ENCODE measurements around the gene SLC4A8.

SLC4A8 gene

DNA sequence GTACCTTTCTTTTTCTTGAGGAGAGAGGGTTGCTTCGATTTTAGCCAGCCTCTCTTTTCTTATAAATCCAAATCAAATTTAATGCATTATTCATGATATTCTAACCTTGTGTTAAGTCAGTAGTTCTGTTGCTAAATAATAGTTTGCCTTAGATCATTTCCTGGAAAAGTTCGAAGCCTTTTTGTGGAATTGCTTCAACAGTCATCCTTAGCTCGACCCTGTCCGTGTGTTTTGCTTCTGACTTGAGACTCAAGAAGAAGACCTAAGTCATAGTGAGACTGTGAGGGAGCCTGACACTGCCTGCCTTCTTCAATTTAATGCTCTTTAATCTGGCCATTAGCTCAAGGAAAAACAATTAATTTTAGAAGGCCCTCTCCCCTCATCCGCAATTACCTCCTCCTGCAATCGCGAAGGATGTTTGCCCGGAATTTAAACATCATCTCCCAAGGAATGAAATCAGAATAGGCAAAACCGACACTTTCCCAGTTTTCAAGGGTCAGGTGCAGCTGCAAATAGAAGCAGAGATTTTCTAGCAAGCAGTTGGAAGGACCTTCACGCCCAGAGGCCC is 453 bp upstream of the SLC4A8 start:
- Histone ChIP-seq H3K27ac (ENCODE audit: insufficient read depth, low read depth, low read length, poor library complexity, severe bottlenecking) (no peak overlapping the region), H3K36me3 (ENCODE audit: control insufficient read depth, insufficient read depth, low read length) (no peaks in the 10 kb centered on the region), H3K4me1 (ENCODE audit: control insufficient read depth, insufficient read depth, low read length) (peaks cover 22% of the 10 kb centered on the region), H3K27me3 (ENCODE audit: control insufficient read depth, insufficient read depth, low read length, poor library complexity, severe bottlenecking) (no peaks in the 10 kb centered on the region), H3K9me3 (ENCODE audit: control insufficient read depth, low read length) (no peaks in the 10 kb centered on the region), H3K4me3 (ENCODE audit: insufficient read depth, low read depth, low read length) (no peak overlapping the region)
- 45 to 51% methylated on average over 9 to 10 of the region's 10 CpGs for WGBS, 2 experiments

DNA sequence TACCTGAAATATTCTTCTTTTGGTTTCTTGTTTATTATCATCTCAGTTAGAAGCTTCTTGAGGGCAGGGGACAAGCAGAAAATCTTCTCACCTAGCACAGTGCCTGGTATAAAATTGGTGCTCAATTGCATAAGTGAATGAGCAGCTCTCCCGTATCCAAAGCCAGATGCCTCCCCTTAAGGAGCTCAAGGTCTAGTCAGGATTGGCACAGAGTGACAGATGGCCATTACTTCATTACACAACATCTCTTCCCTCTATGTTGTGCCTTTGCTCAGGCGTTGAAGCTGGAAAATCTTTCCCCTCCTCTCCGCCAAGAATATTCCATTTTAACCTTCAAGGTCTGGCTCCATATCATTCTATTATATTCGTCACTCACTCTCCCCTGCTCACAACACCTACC is 3.6 kb downstream of the SLC4A8 start:
- Histone ChIP-seq H3K4me3 (ENCODE audit: insufficient read depth, low read depth, low read length) (no peak overlapping the region), H3K27ac (ENCODE audit: insufficient read depth, low read depth, low read length, poor library complexity, severe bottlenecking) (no peak overlapping the region), H3K4me1 (ENCODE audit: control insufficient read depth, insufficient read depth, low read length) (peaks cover 12% of the 10 kb centered on the region), H3K27me3 (ENCODE audit: control insufficient read depth, insufficient read depth, low read length, poor library complexity, severe bottlenecking) (no peaks in the 10 kb centered on the region), H3K9me3 (ENCODE audit: control insufficient read depth, low read length) (no peaks in the 10 kb centered on the region), H3K36me3 (ENCODE audit: control insufficient read depth, insufficient read depth, low read length) (no peaks in the 10 kb centered on the region)
- 93 to 95% methylated on average over 4 of the region's 4 CpGs for WGBS, 2 experiments

DNA sequence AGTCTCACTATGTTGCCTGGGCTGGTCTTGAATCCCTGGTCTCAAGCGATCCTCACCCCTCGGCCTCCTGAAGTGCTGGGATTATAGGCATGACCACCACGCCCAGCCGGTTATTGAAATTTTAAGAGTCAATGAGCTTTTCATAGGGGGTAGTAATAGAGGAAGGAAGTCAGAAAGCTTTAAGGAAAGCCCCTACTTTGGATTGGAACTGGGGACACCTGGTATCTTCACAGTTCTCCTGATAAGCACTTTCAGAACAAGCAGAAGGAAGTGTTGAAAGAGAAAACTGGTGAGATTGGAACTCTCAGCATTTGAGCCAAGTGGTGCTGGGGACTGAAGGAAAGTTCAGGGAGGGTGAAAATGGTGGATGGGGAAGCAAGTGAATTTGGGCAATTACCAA is 5.1 kb downstream of the SLC4A8 start:
- Histone ChIP-seq H3K4me3 (ENCODE audit: insufficient read depth, low read depth, low read length) (no peak overlapping the region), H3K9me3 (ENCODE audit: control insufficient read depth, low read length) (no peaks in the 10 kb centered on the region), H3K4me1 (ENCODE audit: control insufficient read depth, insufficient read depth, low read length) (peaks cover 6% of the 10 kb centered on the region), H3K36me3 (ENCODE audit: control insufficient read depth, insufficient read depth, low read length) (no peaks in the 10 kb centered on the region), H3K27me3 (ENCODE audit: control insufficient read depth, insufficient read depth, low read length, poor library complexity, severe bottlenecking) (no peaks in the 10 kb centered on the region), H3K27ac (ENCODE audit: insufficient read depth, low read depth, low read length, poor library complexity, severe bottlenecking) (no peak overlapping the region)
- WGBS, 2 experiments, result 91 to 98% methylated on average over 4 of the region's 4 CpGs

DNA sequence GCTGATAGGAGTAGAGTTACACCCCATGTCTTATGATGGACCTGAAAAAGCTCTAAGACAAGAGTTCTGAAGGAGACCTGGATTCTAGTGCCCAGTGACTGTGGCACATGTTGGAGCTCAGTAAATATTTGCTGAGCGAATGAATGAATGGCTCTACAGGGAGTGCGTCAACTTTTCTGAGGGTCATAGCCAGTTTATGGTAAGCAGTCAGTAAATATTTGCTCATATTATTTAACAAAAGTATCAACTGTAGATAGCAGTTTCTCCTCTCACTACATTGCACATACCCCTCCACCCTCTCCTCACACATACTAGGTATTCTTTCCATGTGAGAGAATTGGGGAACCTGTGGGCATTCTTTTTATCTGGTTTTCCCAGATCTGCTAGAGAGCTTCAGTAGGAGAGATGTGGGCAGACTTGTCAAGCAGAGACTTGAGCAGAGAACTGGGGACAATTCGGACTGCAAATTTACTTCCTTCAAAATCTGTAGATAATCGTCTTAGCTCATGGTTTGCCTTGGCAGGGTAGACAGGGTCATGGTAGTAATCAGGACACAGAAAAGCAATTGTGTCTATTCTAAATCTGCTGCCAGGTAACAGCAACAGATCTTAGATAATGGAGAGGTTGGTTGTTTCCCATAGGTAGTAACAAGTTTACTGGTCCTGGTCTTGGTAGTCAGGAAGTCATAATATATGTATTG is 5.7 kb downstream of the SLC4A8 start:
- no peaks in the 10 kb centered on the region for H3K36me3 ChIP-seq (ENCODE audit: control insufficient read depth, insufficient read depth, low read length)
- WGBS, 2 experiments, result 67 to 73% methylated on average over 3 to 4 of the region's 4 CpGs
- H3K9me3 ChIP-seq (ENCODE audit: control insufficient read depth, low read length), result no peaks in the 10 kb centered on the region
- no peaks in the 10 kb centered on the region for H3K27me3 ChIP-seq (ENCODE audit: control insufficient read depth, insufficient read depth, low read length, poor library complexity, severe bottlenecking)
- no peak overlapping the region for H3K4me3 ChIP-seq (ENCODE audit: insufficient read depth, low read depth, low read length)
- peaks cover 3% of the 10 kb centered on the region for H3K4me1 ChIP-seq (ENCODE audit: control insufficient read depth, insufficient read depth, low read length)
- no peak overlapping the region for H3K27ac ChIP-seq (ENCODE audit: insufficient read depth, low read depth, low read length, poor library complexity, severe bottlenecking)

DNA sequence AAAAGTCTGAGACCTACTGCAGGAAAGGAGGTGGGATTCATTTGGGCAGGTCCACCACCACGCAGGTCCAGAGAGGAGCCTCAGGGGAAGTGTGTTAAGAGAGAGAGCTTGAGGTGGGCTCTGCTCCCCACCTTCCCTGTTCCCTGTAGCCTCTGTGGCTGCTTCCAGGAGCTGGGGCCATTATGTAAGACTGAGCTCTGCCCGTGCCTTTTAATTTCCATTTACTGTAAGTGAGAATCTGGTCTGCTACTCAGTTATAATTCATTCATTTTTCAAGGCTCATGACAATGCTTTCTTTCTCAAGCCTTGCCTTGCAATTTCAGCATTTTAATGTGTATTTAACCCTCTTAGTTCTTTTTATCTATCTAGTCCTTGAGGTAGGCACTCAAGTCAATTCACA is 8.3 kb downstream of the SLC4A8 start:
- Histone ChIP-seq H3K27me3 (ENCODE audit: control insufficient read depth, insufficient read depth, low read length, poor library complexity, severe bottlenecking) (no peaks in the 10 kb centered on the region), H3K4me1 (ENCODE audit: control insufficient read depth, insufficient read depth, low read length) (no peaks in the 10 kb centered on the region), H3K9me3 (ENCODE audit: control insufficient read depth, low read length) (no peaks in the 10 kb centered on the region), H3K4me3 (ENCODE audit: insufficient read depth, low read depth, low read length) (no peak overlapping the region), H3K27ac (ENCODE audit: insufficient read depth, low read depth, low read length, poor library complexity, severe bottlenecking) (no peak overlapping the region), H3K36me3 (ENCODE audit: control insufficient read depth, insufficient read depth, low read length) (no peaks in the 10 kb centered on the region)
- WGBS, 2 experiments, result 83 to 85% methylated on average over 2 of the region's 2 CpGs

DNA sequence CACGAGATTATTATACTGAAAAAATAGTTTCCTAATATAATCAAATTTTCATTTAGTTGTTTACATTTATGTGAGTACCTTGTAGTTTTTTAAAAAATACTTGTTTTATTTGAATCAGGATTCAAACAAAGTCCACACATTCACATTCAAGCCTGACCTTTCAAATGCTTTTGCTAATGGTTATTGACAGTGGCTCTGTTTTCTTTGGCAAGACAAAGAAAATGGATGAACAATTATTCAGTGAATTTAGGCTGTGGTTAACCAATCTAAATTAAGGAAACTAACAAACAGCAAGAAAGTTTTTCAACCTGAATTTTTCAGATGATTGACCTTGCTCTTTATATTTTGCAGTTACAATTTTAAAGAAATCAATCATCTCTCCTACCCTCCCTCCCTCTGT is 9.7 kb downstream of the SLC4A8 start:
- Histone ChIP-seq H3K27me3 (ENCODE audit: control insufficient read depth, insufficient read depth, low read length, poor library complexity, severe bottlenecking) (no peaks in the 10 kb centered on the region), H3K4me1 (ENCODE audit: control insufficient read depth, insufficient read depth, low read length) (no peaks in the 10 kb centered on the region), H3K9me3 (ENCODE audit: control insufficient read depth, low read length) (no peaks in the 10 kb centered on the region), H3K4me3 (ENCODE audit: insufficient read depth, low read depth, low read length) (no peak overlapping the region), H3K27ac (ENCODE audit: insufficient read depth, low read depth, low read length, poor library complexity, severe bottlenecking) (no peak overlapping the region), H3K36me3 (ENCODE audit: control insufficient read depth, insufficient read depth, low read length) (no peaks in the 10 kb centered on the region)
- no CpG with 5 or more reads among the region's 1 CpG for WGBS, 2 experiments

DNA sequence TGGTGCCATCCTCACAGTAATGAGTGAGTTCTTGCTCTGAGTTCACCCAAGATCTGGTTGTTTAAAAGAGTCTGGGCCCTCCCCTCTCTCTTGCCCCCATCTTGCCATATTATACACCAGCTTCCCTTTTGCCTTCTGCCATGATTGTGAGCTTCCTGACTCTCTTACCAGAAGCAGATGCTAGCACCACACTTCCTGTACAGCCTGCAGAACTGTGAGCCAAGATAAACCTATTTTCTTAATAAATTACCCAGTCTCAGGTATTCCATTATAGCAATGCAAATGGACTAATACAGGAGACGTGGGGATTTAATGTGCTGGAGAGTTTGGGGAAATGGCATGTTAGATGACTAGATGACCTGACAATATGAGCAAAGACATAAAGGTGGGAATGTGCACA is 12.8 kb downstream of the SLC4A8 start:
- H3K27ac ChIP-seq (ENCODE audit: insufficient read depth, low read depth, low read length, poor library complexity, severe bottlenecking), result no peak overlapping the region
- no peaks in the 10 kb centered on the region for H3K9me3 ChIP-seq (ENCODE audit: control insufficient read depth, low read length)
- H3K36me3 ChIP-seq (ENCODE audit: control insufficient read depth, insufficient read depth, low read length), result no peaks in the 10 kb centered on the region
- 96 to 97% methylated on average over 1 of the region's 1 CpG for WGBS, 2 experiments
- H3K4me3 ChIP-seq (ENCODE audit: insufficient read depth, low read depth, low read length), result no peak overlapping the region
- H3K4me1 ChIP-seq (ENCODE audit: control insufficient read depth, insufficient read depth, low read length), result no peaks in the 10 kb centered on the region
- H3K27me3 ChIP-seq (ENCODE audit: control insufficient read depth, insufficient read depth, low read length, poor library complexity, severe bottlenecking), result no peaks in the 10 kb centered on the region

DNA sequence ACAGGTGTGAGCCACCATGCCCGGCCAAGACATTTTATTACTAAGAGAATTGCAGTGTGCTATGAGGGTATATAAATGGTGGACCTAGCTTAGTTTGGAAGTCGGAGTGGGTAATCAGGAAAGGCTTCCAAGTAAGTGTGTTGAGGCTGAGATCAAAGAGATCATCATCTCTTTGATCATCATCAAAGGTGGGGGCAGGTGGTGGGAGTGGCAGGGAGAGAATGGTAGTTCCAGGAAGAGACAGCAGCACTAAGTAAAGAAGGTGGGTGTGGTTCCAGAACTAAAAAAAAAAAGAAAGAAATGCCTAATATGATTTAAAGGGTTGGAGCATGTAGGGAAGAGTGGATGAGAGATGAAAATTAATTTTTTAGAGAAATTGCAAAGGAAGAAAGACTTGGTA is 14.7 kb downstream of the SLC4A8 start:
- no peaks in the 10 kb centered on the region for H3K4me1 ChIP-seq (ENCODE audit: control insufficient read depth, insufficient read depth, low read length)
- H3K9me3 ChIP-seq (ENCODE audit: control insufficient read depth, low read length), result no peaks in the 10 kb centered on the region
- H3K36me3 ChIP-seq (ENCODE audit: control insufficient read depth, insufficient read depth, low read length), result no peaks in the 10 kb centered on the region
- no peak overlapping the region for H3K27ac ChIP-seq (ENCODE audit: insufficient read depth, low read depth, low read length, poor library complexity, severe bottlenecking)
- no peak overlapping the region for H3K4me3 ChIP-seq (ENCODE audit: insufficient read depth, low read depth, low read length)
- WGBS, 2 experiments, result 89 to 91% methylated on average over 2 of the region's 2 CpGs
- no peaks in the 10 kb centered on the region for H3K27me3 ChIP-seq (ENCODE audit: control insufficient read depth, insufficient read depth, low read length, poor library complexity, severe bottlenecking)

DNA sequence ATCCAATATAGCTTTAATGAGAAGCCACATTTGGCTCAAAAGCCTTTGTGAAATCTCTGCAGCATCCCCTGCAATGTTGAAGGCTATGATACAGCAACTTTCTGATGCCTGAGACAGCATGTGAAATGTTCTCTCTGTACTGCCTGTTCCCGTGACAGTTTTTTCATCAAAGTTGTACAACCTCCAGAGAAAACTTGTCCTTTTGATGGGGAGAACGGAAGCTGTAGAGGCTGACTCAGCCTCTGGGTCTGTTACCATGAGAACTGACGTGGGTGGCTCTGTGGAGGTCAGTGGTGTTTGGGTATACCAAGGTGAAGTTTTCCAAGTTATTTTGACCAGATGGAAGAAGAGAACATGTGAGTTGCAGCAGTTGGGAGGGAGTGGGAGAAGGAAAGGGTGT is 17.0 kb downstream of the SLC4A8 start:
- 93 to 94% methylated on average over 3 of the region's 3 CpGs for WGBS, 2 experiments
- no peak overlapping the region for H3K4me3 ChIP-seq (ENCODE audit: insufficient read depth, low read depth, low read length)
- no peaks in the 10 kb centered on the region for H3K36me3 ChIP-seq (ENCODE audit: control insufficient read depth, insufficient read depth, low read length)
- H3K27ac ChIP-seq (ENCODE audit: insufficient read depth, low read depth, low read length, poor library complexity, severe bottlenecking), result no peak overlapping the region
- H3K4me1 ChIP-seq (ENCODE audit: control insufficient read depth, insufficient read depth, low read length), result no peaks in the 10 kb centered on the region
- no peaks in the 10 kb centered on the region for H3K27me3 ChIP-seq (ENCODE audit: control insufficient read depth, insufficient read depth, low read length, poor library complexity, severe bottlenecking)
- no peaks in the 10 kb centered on the region for H3K9me3 ChIP-seq (ENCODE audit: control insufficient read depth, low read length)

DNA sequence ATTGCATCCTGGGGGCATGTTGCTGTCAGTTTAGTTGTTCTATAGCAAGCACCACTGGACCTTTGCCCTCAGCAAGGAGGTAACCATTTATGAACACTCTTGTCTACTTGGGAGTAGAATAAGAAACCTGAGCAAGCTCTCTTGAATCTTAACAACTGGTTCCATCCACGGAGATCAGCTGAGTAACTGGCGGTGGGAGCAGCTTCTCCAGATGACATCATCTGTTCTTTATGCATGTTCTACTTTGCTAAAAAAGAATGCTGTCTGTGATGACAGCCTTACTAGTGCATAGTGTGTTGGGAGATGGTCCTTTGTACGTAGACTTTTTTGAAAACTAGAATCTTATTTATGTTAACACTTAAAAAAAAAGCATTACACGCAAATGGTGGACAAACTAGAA is 17.7 kb downstream of the SLC4A8 start:
- 92 to 95% methylated on average over 3 of the region's 4 CpGs for WGBS, 2 experiments
- Histone ChIP-seq H3K27me3 (ENCODE audit: control insufficient read depth, insufficient read depth, low read length, poor library complexity, severe bottlenecking) (no peaks in the 10 kb centered on the region), H3K4me1 (ENCODE audit: control insufficient read depth, insufficient read depth, low read length) (no peaks in the 10 kb centered on the region), H3K4me3 (ENCODE audit: insufficient read depth, low read depth, low read length) (no peak overlapping the region), H3K27ac (ENCODE audit: insufficient read depth, low read depth, low read length, poor library complexity, severe bottlenecking) (no peak overlapping the region), H3K36me3 (ENCODE audit: control insufficient read depth, insufficient read depth, low read length) (no peaks in the 10 kb centered on the region), H3K9me3 (ENCODE audit: control insufficient read depth, low read length) (no peaks in the 10 kb centered on the region)

Measured in ectodermal cell (in vitro differentiated cells).